GM21529 (cell line): ENCODE data around the gene CIZ1.

Experiments used
- ATAC-seq: cut with Tn5 transposase; IDR thresholded peaks from one replicate; pipeline ENCODE4 v1.9.1; 2021; ENCODE audit not compliant: unreplicated experiment

CIZ1 gene

GRCh38 chr9:128164307-128164885 lies 27.0 kb downstream of the CIZ1 start:
- no peak for ATAC-seq

GRCh38 chr9:128163523-128164306 lies 27.7 kb downstream of the CIZ1 start:
- no peak for ATAC-seq

GRCh38 chr9:128163027-128163515 lies 28.3 kb downstream of the CIZ1 start:
- no peak for ATAC-seq

- no peak for ATAC-seq
Measured at GRCh38 chr9:128162215-128163026, 29.0 kb downstream of the CIZ1 start.

GRCh38 chr9:128161215-128161902 lies 30.0 kb downstream of the CIZ1 start:
- no peak for ATAC-seq

- ATAC-seq: peak; percentile 17
Measured at GRCh38 chr9:128160603-128160987, 30.8 kb downstream of the CIZ1 start.

- peak; percentile 73 for ATAC-seq
Measured at GRCh38 chr9:128159784-128160602, 31.4 kb downstream of the CIZ1 start, which contains the start of gene BBLN. Gene BBLN, plus strand, starts transcription at chr9:128160265. Its CDS starts 143 bp downstream, at chr9:128160408.

- ATAC-seq: peak; percentile 5
Measured at GRCh38 chr9:128159522-128159783, 31.9 kb downstream of the CIZ1 start.

GRCh38 chr9:128155736-128156500 lies 35.5 kb downstream of the CIZ1 start:
- no peak for ATAC-seq

- ATAC-seq: no peak
Measured at GRCh38 chr9:128153947-128154695, 37.3 kb downstream of the CIZ1 start.

- no peak for ATAC-seq
Measured at GRCh38 chr9:128153060-128153946, 38.1 kb downstream of the CIZ1 start.

GRCh38 chr9:128152133-128153059 lies 39.0 kb downstream of the CIZ1 start:
- no peak for ATAC-seq

GRCh38 chr9:128151309-128152132 lies 39.9 kb downstream of the CIZ1 start:
- ATAC-seq: no peak

- ATAC-seq: no peak
Measured at GRCh38 chr9:128150594-128151308, 40.6 kb downstream of the CIZ1 start.

- no peak for ATAC-seq
Measured at GRCh38 chr9:128149951-128150593, 41.3 kb downstream of the CIZ1 start.
